ENCODE results near the gene SMC3. TPM values are rescaled to one million over a fixed set of nuclear protein-coding genes. Genes with fewer than 3 reads are reported as not detected.

The SMC3 gene
- total RNA-seq, 1 experiment from 2014 or later: 18.4 TPM

DNA sequence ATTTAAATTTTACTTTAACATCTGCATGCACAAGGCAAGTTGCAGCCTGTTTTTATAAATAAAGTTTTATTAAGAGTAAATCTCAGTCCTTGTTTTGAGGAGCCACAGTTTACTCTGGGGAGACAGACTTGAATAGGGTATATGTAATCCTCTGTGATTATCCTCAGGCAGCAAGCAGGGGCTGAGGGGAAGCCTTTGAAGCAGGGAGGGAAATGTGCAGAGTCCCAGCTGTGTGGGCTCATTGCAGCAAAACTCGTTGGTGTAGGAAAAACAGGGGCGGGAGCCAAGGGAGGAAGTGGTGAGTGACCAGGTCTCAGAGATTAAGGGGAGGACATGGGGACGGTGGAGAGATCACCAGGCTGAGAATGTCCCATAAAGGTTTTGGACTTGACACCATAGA lies 34.3 kb upstream of the SMC3 start:
- TF ChIP-seq CTCF (conservative IDR thresholded peaks at IDR 0.05; ENCODE audit: low read depth, low read length) (no peak), EZH2phosphoT487 (IDR thresholded peaks at IDR 0.05; ENCODE audit: borderline replicate concordance, low read length) (no peak), EZH2 (IDR thresholded peaks at IDR 0.05; ENCODE audit: low read length, unreplicated experiment) (no peak)
- no peak overlapping the region for H2AFZ ChIP-seq (ENCODE audit: low read length)
- H3K36me3 ChIP-seq (ENCODE audit: low read depth, low read length): no peaks in the 10 kb centered on the region
- ChIA-PET CTCF (no interaction called here), POLR2A (ENCODE audit: unreplicated experiment) (no interaction called here)
- H3K27ac ChIP-seq (ENCODE audit: low read length): no peak overlapping the region
- no peaks in the 10 kb centered on the region for H3K9me2 ChIP-seq (replicated peaks; ENCODE audit: low read length)
- peaks cover 44% of the 10 kb centered on the region for H3K4me1 ChIP-seq (ENCODE audit: insufficient read depth, low read length)
- intact Hi-C loops (cut with micrococcal nuclease): no loop called here
- no peak overlapping the region for H3K9ac ChIP-seq (ENCODE audit: low read length)
- DNase-seq: peak; percentile 16
- H3K27me3 ChIP-seq (ENCODE audit: low read length): no peaks in the 10 kb centered on the region
- H3K4me2 ChIP-seq (ENCODE audit: low read length): no peak overlapping the region
- H3K4me3 ChIP-seq (ENCODE audit: low read length): no peak overlapping the region
- H4K20me1 ChIP-seq (ENCODE audit: low read length): no peaks in the 10 kb centered on the region
- no peaks in the 10 kb centered on the region for H3K9me3 ChIP-seq (ENCODE audit: low read length)
- ATAC-seq: no peak
- H3F3A ChIP-seq (ENCODE audit: low read length, unreplicated experiment): no peaks in the 10 kb centered on the region
- no peaks in the 10 kb centered on the region for H3K79me2 ChIP-seq (ENCODE audit: low read length)
- no TSS peak for BruUV-seq (replicated peaks)

GRCh38 chr10:110534571-110534970 lies 32.9 kb upstream of the SMC3 start:
- DNase-seq: no peak
- Histone ChIP-seq H3F3A (ENCODE audit: low read length, unreplicated experiment) (no peaks in the 10 kb centered on the region), H3K9ac (ENCODE audit: low read length) (no peak overlapping the region), H2AFZ (ENCODE audit: low read length) (no peak overlapping the region), H3K79me2 (ENCODE audit: low read length) (no peaks in the 10 kb centered on the region), H3K27me3 (ENCODE audit: low read length) (no peaks in the 10 kb centered on the region), H3K4me3 (ENCODE audit: low read length) (no peak overlapping the region), H3K9me2 (replicated peaks; ENCODE audit: low read length) (no peaks in the 10 kb centered on the region), H3K36me3 (ENCODE audit: low read depth, low read length) (no peaks in the 10 kb centered on the region), H3K4me2 (ENCODE audit: low read length) (no peak overlapping the region), H3K4me1 (ENCODE audit: insufficient read depth, low read length) (peaks cover 32% of the 10 kb centered on the region), H3K27ac (ENCODE audit: low read length) (no peak overlapping the region), H3K9me3 (ENCODE audit: low read length) (no peaks in the 10 kb centered on the region), H4K20me1 (ENCODE audit: low read length) (no peaks in the 10 kb centered on the region)
- ChIA-PET CTCF (no interaction called here), POLR2A (ENCODE audit: unreplicated experiment) (no interaction called here)
- no peak for ATAC-seq
- no TSS peak for BruUV-seq (replicated peaks)
- intact Hi-C loops (cut with micrococcal nuclease): no loop called here
- no peak for TF ChIP-seq EZH2phosphoT487 (IDR thresholded peaks at IDR 0.05; ENCODE audit: borderline replicate concordance, low read length)
- no peak for TF ChIP-seq CTCF (conservative IDR thresholded peaks at IDR 0.05; ENCODE audit: low read depth, low read length)
- no peak for TF ChIP-seq EZH2 (IDR thresholded peaks at IDR 0.05; ENCODE audit: low read length, unreplicated experiment)

DNA sequence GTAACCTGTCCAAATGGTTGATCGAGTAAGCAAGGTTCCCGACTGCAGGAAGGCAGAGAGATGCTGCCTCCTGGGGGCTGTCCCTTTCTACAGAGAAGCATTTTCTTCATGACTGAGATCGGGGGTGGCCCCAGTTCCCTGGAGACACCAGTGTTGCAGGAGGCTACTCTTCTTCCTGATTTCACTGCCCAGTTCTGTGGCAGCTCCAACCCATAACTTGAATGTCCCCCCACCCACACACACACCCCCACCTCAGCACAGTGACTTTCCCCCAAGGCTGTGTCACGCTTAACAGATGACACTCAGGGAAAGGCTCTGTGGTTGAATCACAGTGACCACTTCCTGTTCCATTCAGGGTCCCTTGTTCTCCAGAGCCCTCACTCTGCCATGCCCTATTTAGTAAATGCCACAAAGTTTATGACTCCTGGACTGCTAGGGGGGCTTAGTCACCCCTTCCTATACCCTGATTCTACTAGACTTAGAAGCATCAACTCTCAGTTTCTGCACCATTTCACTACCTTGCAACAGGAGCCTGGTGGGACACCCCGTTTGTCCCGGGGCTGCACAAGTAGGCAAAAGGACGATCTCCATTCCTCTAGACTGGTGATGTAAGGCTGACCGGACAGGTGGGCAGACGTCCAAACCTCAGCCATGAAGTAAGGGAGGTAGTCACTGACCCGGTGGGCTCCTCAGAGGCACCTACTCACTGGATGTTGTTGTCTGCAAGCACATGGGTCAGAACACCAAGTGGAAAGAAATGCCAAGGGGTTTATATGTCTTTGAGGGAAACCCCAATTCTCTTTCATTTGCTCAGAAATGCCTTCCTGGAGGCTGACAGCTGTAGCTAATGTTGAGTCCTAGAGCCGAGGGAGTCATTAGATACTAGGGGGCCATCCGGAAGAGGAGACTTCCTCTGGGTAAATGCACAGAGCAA lies 31.3 kb upstream of the SMC3 start:
- CTCF ChIA-PET: no interaction called here
- H3K27ac ChIP-seq (ENCODE audit: low read length): peak overlapping the region; percentile 60
- intact Hi-C loops (cut with micrococcal nuclease): no loop called here

More for the DNA sequence above, 31.3 kb upstream of the SMC3 start:
- Histone ChIP-seq H3K79me2 (ENCODE audit: low read length) (no peaks in the 10 kb centered on the region), H3K9me3 (ENCODE audit: low read length) (no peaks in the 10 kb centered on the region), H3K9ac (ENCODE audit: low read length) (no peak overlapping the region), H3K9me2 (replicated peaks; ENCODE audit: low read length) (no peaks in the 10 kb centered on the region), H3F3A (ENCODE audit: low read length, unreplicated experiment) (no peaks in the 10 kb centered on the region), H2AFZ (ENCODE audit: low read length) (peak overlapping the region; percentile 46), H4K20me1 (ENCODE audit: low read length) (no peaks in the 10 kb centered on the region), H3K36me3 (ENCODE audit: low read depth, low read length) (no peaks in the 10 kb centered on the region), H3K4me2 (ENCODE audit: low read length) (peak overlapping the region; percentile 69), H3K4me1 (ENCODE audit: insufficient read depth, low read length) (peaks cover 18% of the 10 kb centered on the region), H3K4me3 (ENCODE audit: low read length) (peak overlapping the region; percentile 43), H3K27me3 (ENCODE audit: low read length) (no peaks in the 10 kb centered on the region)
- TF ChIP-seq EZH2 (IDR thresholded peaks at IDR 0.05; ENCODE audit: low read length, unreplicated experiment) (no peak), CTCF (conservative IDR thresholded peaks at IDR 0.05; ENCODE audit: low read depth, low read length) (peak; percentile 42; the same call in 1 of the 2 replicates)
- DNase-seq (peak; percentile 74), ATAC-seq (peak; percentile 79)
- BruUV-seq (replicated peaks): no TSS peak
- POLR2A ChIA-PET (ENCODE audit: unreplicated experiment): no interaction called here
